ENCODE data around the gene RMI1. TPM values are rescaled to one million over a fixed set of nuclear protein-coding genes. Genes with fewer than 3 reads are reported as not detected.

Gene RMI1
- total and polyA plus RNA-seq, 2 donors from 2014 or later = 2.9 to 6.2 TPM

GRCh38 chr9:84002344-84002743 lies 21.7 kb downstream of the RMI1 start:
- Histone ChIP-seq H3K4me1 (ENCODE audit: control insufficient read depth in 2 of 3, insufficient read depth in 2 of 3, low read depth in 1 of 3, low read length in 3 of 3) (no peaks in the 10 kb centered on the region), H3K9me3 (ENCODE audit: control insufficient read depth in 2 of 3, insufficient read depth in 1 of 3, low read length in 3 of 3) (no peaks in the 10 kb centered on the region), H3K9ac (ENCODE audit: low read length in 3 of 3) (no peak overlapping the region), H3K27me3 (ENCODE audit: control insufficient read depth, insufficient read depth, low read length) (no peaks in the 10 kb centered on the region), H3K27ac (ENCODE audit: low read depth in 2 of 2, low read length in 2 of 2) (peak overlapping the region in 1 of 2 donors; percentile 4), H3K36me3 (ENCODE audit: control insufficient read depth in 2 of 3, insufficient read depth in 3 of 3, low read length in 3 of 3) (no peaks in the 10 kb centered on the region), H3K4me3 (ENCODE audit: low read length in 3 of 3) (no peak overlapping the region)
- no peak for TF ChIP-seq CTCF (IDR thresholded peaks at IDR 0.05; ENCODE audit: borderline replicate concordance, extremely low read depth, insufficient read depth)
- intact Hi-C loops (cut with DNase I) = no loop called here
- FAIRE-seq (peak; percentile 25), DNase-seq (no peak)

GRCh38 chr9:84003246-84003645 lies 22.6 kb downstream of the RMI1 start:
- DNase-seq = no peak
- no peaks in the 10 kb centered on the region for H3K9me3 ChIP-seq (ENCODE audit: control insufficient read depth in 2 of 3, insufficient read depth in 1 of 3, low read length in 3 of 3)
- intact Hi-C loops (cut with DNase I) = no loop called here
- H3K36me3 ChIP-seq (ENCODE audit: control insufficient read depth in 2 of 3, insufficient read depth in 3 of 3, low read length in 3 of 3) = no peaks in the 10 kb centered on the region
- FAIRE-seq = no peak
- H3K4me3 ChIP-seq (ENCODE audit: low read length in 3 of 3) = no peak overlapping the region
- no peak overlapping the region for H3K27ac ChIP-seq (ENCODE audit: low read depth in 2 of 2, low read length in 2 of 2)
- no peak for TF ChIP-seq CTCF (IDR thresholded peaks at IDR 0.05; ENCODE audit: borderline replicate concordance, extremely low read depth, insufficient read depth)
- no peaks in the 10 kb centered on the region for H3K4me1 ChIP-seq (ENCODE audit: control insufficient read depth in 2 of 3, insufficient read depth in 2 of 3, low read depth in 1 of 3, low read length in 3 of 3)
- no peaks in the 10 kb centered on the region for H3K27me3 ChIP-seq (ENCODE audit: control insufficient read depth, insufficient read depth, low read length)
- H3K9ac ChIP-seq (ENCODE audit: low read length in 3 of 3) = no peak overlapping the region

- H3K9me3 ChIP-seq (ENCODE audit: control insufficient read depth in 2 of 3, insufficient read depth in 1 of 3, low read length in 3 of 3) = no peaks in the 10 kb centered on the region
- H3K4me1 ChIP-seq (ENCODE audit: control insufficient read depth in 2 of 3, insufficient read depth in 2 of 3, low read depth in 1 of 3, low read length in 3 of 3) = no peaks in the 10 kb centered on the region
- DNase-seq (no peak), FAIRE-seq (no peak)
- no peak overlapping the region for H3K4me3 ChIP-seq (ENCODE audit: low read length in 3 of 3)
- H3K27ac ChIP-seq (ENCODE audit: low read depth in 2 of 2, low read length in 2 of 2) = no peak overlapping the region
- no peaks in the 10 kb centered on the region for H3K36me3 ChIP-seq (ENCODE audit: control insufficient read depth in 2 of 3, insufficient read depth in 3 of 3, low read length in 3 of 3)
- intact Hi-C loops (cut with DNase I) = no loop called here
- no peak for TF ChIP-seq CTCF (IDR thresholded peaks at IDR 0.05; ENCODE audit: borderline replicate concordance, extremely low read depth, insufficient read depth)
- H3K9ac ChIP-seq (ENCODE audit: low read length in 3 of 3) = no peak overlapping the region
- no peaks in the 10 kb centered on the region for H3K27me3 ChIP-seq (ENCODE audit: control insufficient read depth, insufficient read depth, low read length)
Observed at GRCh38 chr9:84007662-84008061, 27.1 kb downstream of the RMI1 start.

- Histone ChIP-seq H3K36me3 (ENCODE audit: control insufficient read depth in 2 of 3, insufficient read depth in 3 of 3, low read length in 3 of 3) (no peaks in the 10 kb centered on the region), H3K4me3 (ENCODE audit: low read length in 3 of 3) (no peak overlapping the region), H3K9ac (ENCODE audit: low read length in 3 of 3) (no peak overlapping the region), H3K27me3 (ENCODE audit: control insufficient read depth, insufficient read depth, low read length) (no peaks in the 10 kb centered on the region), H3K4me1 (ENCODE audit: control insufficient read depth in 2 of 3, insufficient read depth in 2 of 3, low read depth in 1 of 3, low read length in 3 of 3) (no peaks in the 10 kb centered on the region), H3K9me3 (ENCODE audit: control insufficient read depth in 2 of 3, insufficient read depth in 1 of 3, low read length in 3 of 3) (no peaks in the 10 kb centered on the region), H3K27ac (ENCODE audit: low read depth in 2 of 2, low read length in 2 of 2) (no peak overlapping the region)
- FAIRE-seq (no peak), DNase-seq (no peak)
- TF ChIP-seq CTCF (IDR thresholded peaks at IDR 0.05; ENCODE audit: borderline replicate concordance, extremely low read depth, insufficient read depth) = no peak
- intact Hi-C loops (cut with DNase I) = no loop called here
Observed at GRCh38 chr9:84024041-84024575, 43.5 kb downstream of the RMI1 start.

All from kidney (tissue), 14 donors.